SK-N-DZ (cell line): ENCODE measurements around the gene FGGY.

ENCODE experiments used
- DNase-seq: peaks from one replicate; pipeline ENCODE4 v3.0.0-alpha.2; 2015; ENCODE audit warnings: low spot score

FGGY gene

GRCh38 chr1:59378621-59379370 is 81.9 kb downstream of the FGGY start:
- DNase-seq, result no peak

GRCh38 chr1:59379371-59379728 is 82.5 kb downstream of the FGGY start:
- no peak for DNase-seq

GRCh38 chr1:59383963-59384362 is 87.1 kb downstream of the FGGY start:
- DNase-seq, result no peak

GRCh38 chr1:59384443-59384842 is 87.5 kb downstream of the FGGY start:
- no peak for DNase-seq

GRCh38 chr1:59388191-59388590 is 91.3 kb downstream of the FGGY start:
- DNase-seq, result no peak

GRCh38 chr1:59389847-59390246 is 93.0 kb downstream of the FGGY start:
- DNase-seq, result no peak

GRCh38 chr1:59390307-59390706 is 93.4 kb downstream of the FGGY start:
- no peak for DNase-seq

- no peak for DNase-seq
Measured at GRCh38 chr1:59391212-59392179, 94.6 kb downstream of the FGGY start.

GRCh38 chr1:59393211-59394180 is 96.6 kb downstream of the FGGY start:
- DNase-seq, result peak; percentile 58

GRCh38 chr1:59394706-59395425 is 98.0 kb downstream of the FGGY start:
- DNase-seq, result no peak

GRCh38 chr1:59396387-59396786 is 99.5 kb downstream of the FGGY start:
- no peak for DNase-seq

- DNase-seq, result no peak
Measured at GRCh38 chr1:59397139-59397858, 100.4 kb downstream of the FGGY start.

- DNase-seq, result no peak
Measured at GRCh38 chr1:59399642-59400041, 102.7 kb downstream of the FGGY start.

- no peak for DNase-seq
Measured at GRCh38 chr1:59401581-59401980, 104.7 kb downstream of the FGGY start.

- no peak for DNase-seq
Measured at GRCh38 chr1:59404796-59405195, 107.9 kb downstream of the FGGY start.

GRCh38 chr1:59406437-59407164 is 109.7 kb downstream of the FGGY start:
- DNase-seq, result no peak

- no peak for DNase-seq
Measured at GRCh38 chr1:59408608-59409240, 111.8 kb downstream of the FGGY start.

GRCh38 chr1:59409549-59409948 is 112.7 kb downstream of the FGGY start:
- no peak for DNase-seq

GRCh38 chr1:59409986-59410385 is 113.1 kb downstream of the FGGY start:
- no peak for DNase-seq
